SK-N-SH treated with all-trans-retinoic acid at 6 μM for 48 hours (cell line): ENCODE data around the gene CMIP.

Source experiments
- ATAC-seq: fragments of 200-7000 bp; cut with Tn5 transposase; 3 replicates; pipeline ENCODE4 v1.9.1; 2020; ENCODE audit warnings: mild to moderate bottlenecking, moderate library complexity
- ARNTL ChIP-seq: fragments of 450-650 bp; formaldehyde crosslinking; IDR thresholded peaks from 2 replicates; pipeline ENCODE4 v1.5.0; 2020; ENCODE audit warnings: low read depth, mild to moderate bottlenecking, moderate library complexity, borderline replicate concordance
- CSDC2 ChIP-seq: fragments of 250-450 bp; sonication (Bioruptor Pico); IDR thresholded peaks from 2 replicates; pipeline ENCODE4 v1.5.0; 2020; ENCODE audit warnings: mild to moderate bottlenecking, moderate library complexity
- ESRRG ChIP-seq: fragments of 250-450 bp; sonication (Bioruptor Pico); IDR thresholded peaks from 2 replicates; pipeline ENCODE4 v1.6.1; 2021; ENCODE audit warnings: mild to moderate bottlenecking
- GLIS3 ChIP-seq: fragments of 250-450 bp; sonication (Bioruptor Pico); IDR thresholded peaks from 2 replicates; pipeline ENCODE4 v1.5.0; 2020; ENCODE audit warnings: mild to moderate bottlenecking, moderate library complexity
- ISL1 ChIP-seq: fragments of 250-450 bp; sonication (Bioruptor Pico); IDR thresholded peaks from 2 replicates; pipeline ENCODE4 v2.1.2; 2022; ENCODE audit warnings: mild to moderate bottlenecking, moderate library complexity
- OSR1 ChIP-seq: fragments of 250-450 bp; sonication (Bioruptor Pico); IDR thresholded peaks from 2 replicates; pipeline ENCODE4 v1.8.0; 2022; ENCODE audit warnings: moderate library complexity, mild to moderate bottlenecking, inconsistent platforms
- PPARA ChIP-seq: fragments of 250-450 bp; sonication (Bioruptor Pico); IDR thresholded peaks from 2 replicates; pipeline ENCODE4 v1.5.0; 2020; ENCODE audit warnings: mild to moderate bottlenecking, borderline replicate concordance
- RARB ChIP-seq: fragments of 250-450 bp; sonication (Bioruptor Pico); IDR thresholded peaks from 2 replicates; pipeline ENCODE4 v1.8.0; 2021; ENCODE audit warnings: mild to moderate bottlenecking, moderate library complexity
- SNAI2 ChIP-seq: fragments of 250-450 bp; sonication (Bioruptor Pico); IDR thresholded peaks from 2 replicates; pipeline ENCODE4 v1.5.0; 2020; ENCODE audit warnings: mild to moderate bottlenecking, moderate library complexity
- TOX ChIP-seq: fragments of 250-450 bp; sonication (Bioruptor Pico); IDR thresholded peaks from 2 replicates; pipeline ENCODE4 v1.8.0; 2021; ENCODE audit warnings: mild to moderate bottlenecking, moderate library complexity, borderline replicate concordance
- ZFP3 ChIP-seq: fragments of 250-450 bp; sonication (Bioruptor Pico); IDR thresholded peaks from 2 replicates; pipeline ENCODE4 v1.5.0; 2020; ENCODE audit warnings: mild to moderate bottlenecking, moderate library complexity
- ZFP30 ChIP-seq: fragments of 450-650 bp; formaldehyde crosslinking; IDR thresholded peaks from 2 replicates; pipeline ENCODE4 v1.5.0; 2022; ENCODE audit warnings: mild to moderate bottlenecking, moderate library complexity
- ZNF565 ChIP-seq: fragments of 450-650 bp; formaldehyde crosslinking; conservative IDR thresholded peaks from 2 replicates; pipeline ENCODE4 v1.5.0; 2020; ENCODE audit warnings: low read depth, mild to moderate bottlenecking, moderate library complexity
- ZNF70 ChIP-seq: fragments of 450-650 bp; formaldehyde crosslinking; IDR thresholded peaks from 2 replicates; pipeline ENCODE4 v1.5.0; 2020; ENCODE audit warnings: mild to moderate bottlenecking, moderate library complexity
- ZNF8 ChIP-seq: fragments of 450-650 bp; formaldehyde crosslinking; IDR thresholded peaks from 2 replicates; pipeline ENCODE4 v1.5.0; 2020; ENCODE audit warnings: mild to moderate bottlenecking, moderate library complexity
- TF ChIP-seq, protein P1 (sequence below): fragments of 250-450 bp; sonication (Bioruptor Pico); IDR thresholded peaks from 2 replicates; pipeline ENCODE4 v1.8.0; 2021; ENCODE audit warnings: low read depth, mild to moderate bottlenecking, moderate library complexity, borderline replicate concordance
- TF ChIP-seq, protein P2 (sequence below): fragments of 250-450 bp; sonication (Bioruptor Pico); IDR thresholded peaks from 2 replicates; pipeline ENCODE4 v1.5.1; 2020; ENCODE audit warnings: low read depth, mild to moderate bottlenecking, moderate library complexity
- TF ChIP-seq, protein P3 (sequence below): fragments of 250-450 bp; sonication (Bioruptor Pico); IDR thresholded peaks from 2 replicates; pipeline ENCODE4 v1.5.1; 2021; ENCODE audit warnings: mild to moderate bottlenecking, moderate library complexity

CMIP gene

GRCh38 chr16:81547194-81547938 lies 102.8 kb downstream of the CMIP start:
- TF ChIP-seq ARNTL (CRISPR knock-in tag) (no peak), ISL1 (CRISPR knock-in tag) (no peak), OSR1 (CRISPR knock-in tag) (no peak)
- no peak for ATAC-seq

- ATAC-seq: no peak
- TF ChIP-seq GLIS3 (CRISPR knock-in tag) (no peak), SNAI2 (CRISPR knock-in tag) (no peak), PPARA (CRISPR knock-in tag) (no peak), TOX (CRISPR knock-in tag) (no peak), ZNF8 (no peak), ZFP3 (CRISPR knock-in tag) (no peak), ESRRG (CRISPR knock-in tag) (no peak), RARB (no peak), OSR1 (CRISPR knock-in tag) (no peak), ZNF565 (CRISPR knock-in tag) (no peak)
- TF ChIP-seq, protein P1, sequence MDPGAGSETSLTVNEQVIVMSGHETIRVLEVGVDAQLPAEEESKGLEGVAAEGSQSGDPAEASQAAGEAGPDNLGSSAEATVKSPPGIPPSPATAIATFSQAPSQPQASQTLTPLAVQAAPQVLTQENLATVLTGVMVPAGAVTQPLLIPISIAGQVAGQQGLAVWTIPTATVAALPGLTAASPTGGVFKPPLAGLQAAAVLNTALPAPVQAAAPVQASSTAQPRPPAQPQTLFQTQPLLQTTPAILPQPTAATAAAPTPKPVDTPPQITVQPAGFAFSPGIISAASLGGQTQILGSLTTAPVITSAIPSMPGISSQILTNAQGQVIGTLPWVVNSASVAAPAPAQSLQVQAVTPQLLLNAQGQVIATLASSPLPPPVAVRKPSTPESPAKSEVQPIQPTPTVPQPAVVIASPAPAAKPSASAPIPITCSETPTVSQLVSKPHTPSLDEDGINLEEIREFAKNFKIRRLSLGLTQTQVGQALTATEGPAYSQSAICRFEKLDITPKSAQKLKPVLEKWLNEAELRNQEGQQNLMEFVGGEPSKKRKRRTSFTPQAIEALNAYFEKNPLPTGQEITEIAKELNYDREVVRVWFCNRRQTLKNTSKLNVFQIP (CRISPR knock-in tag): no peak
- TF ChIP-seq, protein P2, sequence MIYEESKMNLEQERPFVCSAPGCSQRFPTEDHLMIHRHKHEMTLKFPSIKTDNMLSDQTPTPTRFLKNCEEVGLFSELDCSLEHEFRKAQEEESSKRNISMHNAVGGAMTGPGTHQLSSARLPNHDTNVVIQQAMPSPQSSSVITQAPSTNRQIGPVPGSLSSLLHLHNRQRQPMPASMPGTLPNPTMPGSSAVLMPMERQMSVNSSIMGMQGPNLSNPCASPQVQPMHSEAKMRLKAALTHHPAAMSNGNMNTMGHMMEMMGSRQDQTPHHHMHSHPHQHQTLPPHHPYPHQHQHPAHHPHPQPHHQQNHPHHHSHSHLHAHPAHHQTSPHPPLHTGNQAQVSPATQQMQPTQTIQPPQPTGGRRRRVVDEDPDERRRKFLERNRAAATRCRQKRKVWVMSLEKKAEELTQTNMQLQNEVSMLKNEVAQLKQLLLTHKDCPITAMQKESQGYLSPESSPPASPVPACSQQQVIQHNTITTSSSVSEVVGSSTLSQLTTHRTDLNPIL (CRISPR knock-in tag): no peak
Observed at GRCh38 chr16:81547939-81548216, 103.3 kb downstream of the CMIP start.

DNA sequence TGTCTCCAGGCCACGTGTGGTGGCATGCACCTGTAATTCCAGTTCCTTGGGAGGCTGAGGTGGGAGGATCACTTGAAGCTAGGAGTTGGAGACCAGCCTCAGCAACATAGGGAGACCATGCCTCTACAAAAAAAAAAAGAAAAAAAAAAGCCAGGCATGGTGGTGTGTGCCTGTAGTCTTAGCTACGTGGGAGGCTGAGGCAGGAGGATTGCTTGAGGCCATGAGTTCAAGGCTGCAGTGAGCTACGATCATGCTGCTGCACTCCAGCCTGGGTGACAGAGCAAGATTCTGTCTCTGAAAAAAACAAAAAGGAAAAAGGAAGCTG lies 103.9 kb downstream of the CMIP start:
- ATAC-seq: no peak

GRCh38 chr16:81548876-81549546 lies 104.4 kb downstream of the CMIP start:
- no peak for TF ChIP-seq ZNF565 (CRISPR knock-in tag)
- ATAC-seq: no peak

More for the DNA sequence above, 103.9 kb downstream of the CMIP start:
- TF ChIP-seq ZFP30 (CRISPR knock-in tag) (no peak), OSR1 (CRISPR knock-in tag) (no peak), ARNTL (CRISPR knock-in tag) (no peak), ZFP3 (CRISPR knock-in tag) (no peak), ZNF70 (no peak)
- TF ChIP-seq, protein P1 (CRISPR knock-in tag): no peak
- TF ChIP-seq, protein P3, sequence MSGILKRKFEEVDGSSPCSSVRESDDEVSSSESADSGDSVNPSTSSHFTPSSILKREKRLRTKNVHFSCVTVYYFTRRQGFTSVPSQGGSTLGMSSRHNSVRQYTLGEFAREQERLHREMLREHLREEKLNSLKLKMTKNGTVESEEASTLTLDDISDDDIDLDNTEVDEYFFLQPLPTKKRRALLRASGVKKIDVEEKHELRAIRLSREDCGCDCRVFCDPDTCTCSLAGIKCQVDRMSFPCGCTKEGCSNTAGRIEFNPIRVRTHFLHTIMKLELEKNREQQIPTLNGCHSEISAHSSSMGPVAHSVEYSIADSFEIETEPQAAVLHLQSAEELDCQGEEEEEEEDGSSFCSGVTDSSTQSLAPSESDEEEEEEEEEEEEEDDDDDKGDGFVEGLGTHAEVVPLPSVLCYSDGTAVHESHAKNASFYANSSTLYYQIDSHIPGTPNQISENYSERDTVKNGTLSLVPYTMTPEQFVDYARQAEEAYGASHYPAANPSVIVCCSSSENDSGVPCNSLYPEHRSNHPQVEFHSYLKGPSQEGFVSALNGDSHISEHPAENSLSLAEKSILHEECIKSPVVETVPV (CRISPR knock-in tag): no peak

DNA sequence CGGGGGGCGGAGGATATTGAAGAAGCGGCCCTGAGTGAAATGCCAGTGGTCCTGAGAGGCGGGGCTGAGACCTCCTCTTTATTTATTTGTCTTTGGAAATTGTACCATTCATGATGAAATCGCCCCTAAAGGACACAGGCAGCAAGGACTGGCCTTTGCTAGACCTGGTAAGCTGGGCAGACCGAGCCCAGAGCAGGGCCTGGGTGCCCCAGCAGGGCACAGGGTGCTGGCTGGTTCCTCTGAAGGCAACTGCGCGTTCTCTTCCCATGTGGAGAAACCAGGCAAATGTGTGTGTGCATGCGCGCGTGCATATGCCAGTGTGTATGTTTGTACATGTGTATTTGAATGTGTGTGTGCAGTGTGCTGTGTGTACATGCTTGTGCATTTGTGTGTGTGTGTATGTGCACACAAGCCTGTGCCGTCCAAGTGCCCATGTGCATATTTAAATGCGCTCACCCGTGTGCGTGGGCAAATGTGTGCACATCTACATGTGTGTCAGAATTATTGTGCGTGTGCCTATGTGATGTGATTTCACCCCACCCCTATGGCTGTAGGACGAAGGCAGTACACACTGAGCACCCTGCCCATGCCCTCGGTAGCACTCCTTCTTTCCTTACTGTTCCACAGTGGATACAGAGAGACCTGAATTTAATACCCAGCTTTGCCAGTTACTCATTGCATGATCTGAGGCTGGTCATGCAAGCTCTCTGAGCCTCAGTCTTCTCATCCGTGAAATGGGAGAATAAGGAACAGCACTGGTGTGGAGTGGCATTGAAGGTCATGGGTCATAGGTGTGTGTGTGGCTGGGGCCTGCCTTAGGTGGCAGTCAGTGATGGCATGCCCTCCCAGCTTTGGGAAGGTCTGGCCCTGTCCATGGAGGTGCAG lies 105.2 kb downstream of the CMIP start:
- no peak for ATAC-seq
- TF ChIP-seq GLIS3 (CRISPR knock-in tag) (no peak), PPARA (CRISPR knock-in tag) (no peak), ARNTL (CRISPR knock-in tag) (no peak), RARB (no peak), ESRRG (CRISPR knock-in tag) (no peak), CSDC2 (no peak)
- TF ChIP-seq, protein P2 (CRISPR knock-in tag): no peak
